IMR-90 (cell line): ENCODE results near the gene OPA3. TPM values are rescaled to one million over a fixed set of nuclear protein-coding genes. Genes with fewer than 3 reads are reported as not detected.

ENCODE experiments used
- ATAC-seq: fragments of 200-7000 bp; cut with Tn5 transposase; 2 replicates; pipeline ENCODE4 v1.9.1; 2020; ENCODE audit warnings: low read depth, mild to moderate bottlenecking, moderate library complexity
- BruUV-seq: library from RNA; stranded (reverse); fragments of 400-500 nt; replicated peaks from 2 replicates; lab custom pipeline; 2021; lab: Mats Ljungman, UMichigan
- CTCF ChIA-PET: fragments of 300-600 bp; formaldehyde crosslinking; extraction: SDS; loops from one replicate; lab custom pipeline; 2021; ENCODE audit warnings: antibody characterized with exemption; lab: Yijun Ruan, JAX
- POLR2A ChIA-PET: fragments of 300-600 bp; sonication (Branson Sonifier 250); formaldehyde crosslinking; loops from one replicate; lab custom pipeline; 2022; ENCODE audit warnings: antibody characterized with exemption; ENCODE audit not compliant: unreplicated experiment; lab: Charles Lee
- DNase-seq: peaks from one replicate; pipeline ENCODE4 v3.0.0; 2013
- H2AFZ ChIP-seq: replicated peaks from 2 replicates; pipeline ENCODE3; 2013; ENCODE audit warnings: low read length, mild to moderate bottlenecking; ENCODE audit not compliant: poor library complexity
- H2AK5ac ChIP-seq: 2 replicates; pipeline ENCODE4 v1.6.1; 2013; ENCODE audit warnings: low read depth, low read length, inconsistent platforms
- H2AK9ac ChIP-seq: replicated peaks from 2 replicates; pipeline ENCODE3; 2013; ENCODE audit warnings: mild to moderate bottlenecking, low read depth, low read length, moderate library complexity; ENCODE audit not compliant: poor library complexity
- H2BK120ac ChIP-seq: 2 replicates; pipeline ENCODE4 v1.6.1; 2013; ENCODE audit warnings: low read depth, low read length, inconsistent platforms
- H2BK15ac ChIP-seq: 3 replicates; pipeline ENCODE4 v1.6.1; 2013; ENCODE audit warnings: low read depth, low read length, inconsistent platforms
- H2BK20ac ChIP-seq: 2 replicates; pipeline ENCODE4 v1.6.1; 2013; ENCODE audit warnings: low read depth, mild to moderate bottlenecking, inconsistent platforms, low read length, moderate library complexity
- H2BK5ac ChIP-seq: 2 replicates; pipeline ENCODE4 v1.6.1; 2013; ENCODE audit warnings: mild to moderate bottlenecking, low read depth, low read length, inconsistent platforms; ENCODE audit not compliant: poor library complexity, severe bottlenecking
- H3K14ac ChIP-seq: replicated peaks from 2 replicates; pipeline ENCODE4 v1.6.1; 2013; ENCODE audit warnings: low read depth, low read length, inconsistent platforms
- H3K18ac ChIP-seq: 2 replicates; pipeline ENCODE4 v1.6.1; 2013; ENCODE audit warnings: low read depth, low read length, control low read depth
- H3K23ac ChIP-seq: 2 replicates; pipeline ENCODE4 v1.6.1; 2013; ENCODE audit warnings: low read depth, low read length, inconsistent platforms
- H3K27ac ChIP-seq: 2 replicates; pipeline ENCODE4 v1.5.1; 2013; ENCODE audit warnings: mild to moderate bottlenecking, control low read depth, low read length; ENCODE audit not compliant: insufficient read depth
- H3K27me3 ChIP-seq: 2 replicates; pipeline ENCODE4 v1.6.1; 2013; ENCODE audit warnings: low read length; ENCODE audit not compliant: control insufficient read depth, insufficient read depth
- H3K36me3 ChIP-seq: 2 replicates; pipeline ENCODE4 v1.6.1; 2013; ENCODE audit warnings: low read length, mixed read lengths; ENCODE audit not compliant: control insufficient read depth, insufficient read depth
- H3K4ac ChIP-seq: 2 replicates; pipeline ENCODE4 v1.6.1; 2013; ENCODE audit warnings: low read depth, low read length, inconsistent platforms
- H3K4me1 ChIP-seq: 2 replicates; pipeline ENCODE4 v1.6.1; 2013; ENCODE audit warnings: low read length, mixed read lengths; ENCODE audit not compliant: control insufficient read depth, insufficient read depth
- H3K4me2 ChIP-seq: 2 replicates; pipeline ENCODE4 v1.6.1; 2013; ENCODE audit warnings: low read depth, mild to moderate bottlenecking, control low read depth, low read length, moderate library complexity
- H3K4me3 ChIP-seq: 2 replicates; pipeline ENCODE4 v1.5.1; 2013; ENCODE audit warnings: low read depth, mild to moderate bottlenecking, control low read depth, low read length, moderate library complexity; ENCODE audit not compliant: insufficient read depth
- H3K56ac ChIP-seq: 2 replicates; pipeline ENCODE4 v1.6.1; 2013; ENCODE audit warnings: low read length, inconsistent platforms; ENCODE audit not compliant: insufficient read depth; ENCODE audit errors: extremely low read depth
- H3K79me1 ChIP-seq, 2 experiments: 2 replicates each; pipeline ENCODE4 v1.6.1; 2013; ENCODE audit warnings: low read length in 2 of 2, inconsistent platforms in 1 of 2, low read depth in 1 of 2
- H3K9ac ChIP-seq: 2 replicates; pipeline ENCODE4 v1.6.1; 2013; ENCODE audit warnings: low read depth, low read length, control low read depth
- H3K9me1 ChIP-seq: 2 replicates; pipeline ENCODE4 v1.6.1; 2013; ENCODE audit warnings: low read length, inconsistent platforms; ENCODE audit not compliant: insufficient read depth
- H3K9me3 ChIP-seq: 2 replicates; pipeline ENCODE4 v1.6.1; 2013; ENCODE audit warnings: low read length; ENCODE audit not compliant: control insufficient read depth, insufficient read depth
- H4K20me1 ChIP-seq: 2 replicates; pipeline ENCODE4 v1.6.1; 2013; ENCODE audit warnings: low read length, inconsistent platforms; ENCODE audit not compliant: insufficient read depth
- H4K5ac ChIP-seq: 2 replicates; pipeline ENCODE4 v1.6.1; 2013; ENCODE audit warnings: mild to moderate bottlenecking, low read depth, low read length, control low read depth
- H4K8ac ChIP-seq, 2 experiments: 2 replicates each; pipeline ENCODE4 v1.6.1; 2013; ENCODE audit warnings: low read depth in 2 of 2, low read length in 2 of 2, control low read depth in 1 of 2, inconsistent platforms in 1 of 2
- H4K91ac ChIP-seq: 2 replicates; pipeline ENCODE4 v1.6.1; 2013; ENCODE audit warnings: low read depth, low read length, inconsistent platforms; ENCODE audit not compliant: insufficient read depth
- BHLHE40 ChIP-seq: fragments of 150-350 bp; IDR thresholded peaks from 2 replicates; pipeline ENCODE4 v1.6.1; 2016; ENCODE audit warnings: mild to moderate bottlenecking, low read depth, low read length
- CEBPB ChIP-seq: IDR thresholded peaks from 2 replicates; pipeline ENCODE4 v1.6.1; 2012; ENCODE audit warnings: low read depth, low read length, improper control_type of control experiment
- CHD1 ChIP-seq: IDR thresholded peaks from 2 replicates; pipeline ENCODE4 v1.6.1; 2012; ENCODE audit warnings: low read depth, low read length, improper control_type of control experiment
- CTCF ChIP-seq: conservative IDR thresholded peaks from 2 replicates; pipeline ENCODE4 v1.5.1; 2012; ENCODE audit warnings: mild to moderate bottlenecking, low read depth, low read length, improper control_type of control experiment
- ELK1 ChIP-seq: fragments of 150-350 bp; IDR thresholded peaks from 2 replicates; pipeline ENCODE4 v1.6.1; 2016; ENCODE audit warnings: low read depth, mild to moderate bottlenecking, low read length, moderate library complexity, borderline replicate concordance
- FOS ChIP-seq: fragments of 150-350 bp; IDR thresholded peaks from 2 replicates; pipeline ENCODE4 v1.6.1; 2016; ENCODE audit warnings: low read depth, low read length
- MAFK ChIP-seq: IDR thresholded peaks from 2 replicates; pipeline ENCODE4 v1.6.1; 2012; ENCODE audit warnings: low read depth, low read length, improper control_type of control experiment
- MAZ ChIP-seq: IDR thresholded peaks from 2 replicates; pipeline ENCODE4 v1.6.1; 2012; ENCODE audit warnings: low read depth, mild to moderate bottlenecking, low read length, improper control_type of control experiment, moderate library complexity, borderline replicate concordance
- MXI1 ChIP-seq: IDR thresholded peaks from 2 replicates; pipeline ENCODE4 v1.6.1; 2012; ENCODE audit warnings: low read depth, mild to moderate bottlenecking, low read length, moderate library complexity, borderline replicate concordance
- NFE2L2 ChIP-seq: fragments of 150-350 bp; IDR thresholded peaks from 2 replicates; pipeline ENCODE4 v1.6.1; 2016; ENCODE audit warnings: low read depth, mild to moderate bottlenecking, low read length
- POLR2A ChIP-seq: IDR thresholded peaks from 2 replicates; pipeline ENCODE4 v1.6.1; 2012; ENCODE audit warnings: mild to moderate bottlenecking, low read depth, low read length
- RAD21 ChIP-seq: IDR thresholded peaks from 2 replicates; pipeline ENCODE4 v1.6.1; 2012; ENCODE audit warnings: low read length, improper control_type of control experiment
- RCOR1 ChIP-seq: IDR thresholded peaks from 2 replicates; pipeline ENCODE4 v1.6.1; 2012; ENCODE audit warnings: mild to moderate bottlenecking, low read length, improper control_type of control experiment; ENCODE audit not compliant: insufficient replicate concordance
- RFX5 ChIP-seq: IDR thresholded peaks from 2 replicates; pipeline ENCODE4 v1.8.0; 2012; ENCODE audit warnings: low read depth, mild to moderate bottlenecking, low read length, moderate library complexity
- SMC3 ChIP-seq: fragments of 150-350 bp; IDR thresholded peaks from 2 replicates; pipeline ENCODE4 v1.6.1; 2016; ENCODE audit warnings: low read depth, mild to moderate bottlenecking, antibody characterized with exemption, low read length, moderate library complexity
- WGBS, 2 experiments: methylation state at CpG; one replicate each; pipeline versions ENCODE4 v1.1.5 to v1.1.7; 2013; ENCODE audit warnings: missing lambda C conversion rate in 2 of 2; ENCODE audit not compliant: insufficient read length in 1 of 2; ENCODE audit errors: extremely low coverage in 2 of 2; 5-methylcytosine and 5-hydroxymethylcytosine counted together
- dilution Hi-C: fragments of 300-500 bp; cut with HindIII; formaldehyde crosslinking; loops from one replicate; pipeline ENCODE4 v1.14.3; 2018; ENCODE audit warnings: low sequenced_read_pairs; ENCODE audit not compliant: unreplicated experiment
- in situ Hi-C: fragments of 300-500 bp; cut with MboI; formaldehyde crosslinking; loops from 3 replicates; pipeline ENCODE4 v1.14.3; 2019; ENCODE audit warnings: low sequenced_read_pairs, inconsistent platforms, mixed read lengths
- intact Hi-C: fragments of 100-400 bp; cut with micrococcal nuclease; formaldehyde crosslinking; loops from 2 replicates; pipeline ENCODE4 v1.10.0; 2022
- polyA plus RNA-seq, 3 experiments: library from polyadenylated mRNA; depleted of rRNA; stranded (reverse); fragments of >200 nt; gene quantifications; 2 replicates each; pipeline ENCODE4 v1.2.3, GENCODE V29; 2012; ENCODE audit warnings: low replicate concordance in 1 of 3
- total RNA-seq: library from RNA; depleted of rRNA; stranded (reverse); fragments of >200 nt; gene quantifications from 2 replicates; pipeline ENCODE4 v1.2.3, GENCODE V29; 2012
- TF ChIP-seq, protein P1 (sequence below): fragments of 150-350 bp; IDR thresholded peaks from 2 replicates; pipeline ENCODE4 v1.6.1; 2017; ENCODE audit warnings: mild to moderate bottlenecking, antibody characterized with exemption, low read length, low read depth

Gene OPA3
- total and polyA plus RNA-seq, 2 of the 4 experiments (the other 2 are of a cell fraction), result 5.2 to 9.6 TPM

- Histone ChIP-seq H2BK15ac (no peak overlapping the region), H3K4ac (no peak overlapping the region), H3K27ac (no peak overlapping the region), H2AFZ (no peak overlapping the region), H3K18ac (no peak overlapping the region), H3K23ac (no peak overlapping the region), H3K9me1 (0 out of 2 replicates have a peak, but pooled peaks cover 1% of the 10 kb centered on the region), H3K9me3 (no peaks in the 10 kb centered on the region), H3K4me1 (no peaks in the 10 kb centered on the region), H3K27me3 (peaks cover 24% of the 10 kb centered on the region), H3K9ac (no peak overlapping the region), H2AK9ac (no peak overlapping the region), H3K56ac (no peak overlapping the region), H2BK20ac (no peak overlapping the region), H4K20me1 (no peaks in the 10 kb centered on the region; the same call in 1 of the 2 replicates), H4K91ac (no peak overlapping the region), H3K14ac (no peak overlapping the region), H3K4me2 (no peak overlapping the region), H3K36me3 (no peaks in the 10 kb centered on the region), H2BK120ac (no peak overlapping the region), H3K4me3 (no peak overlapping the region), H3K79me1 (no peaks in the 10 kb centered on the region), H2AK5ac (no peak overlapping the region), H4K5ac (no peak overlapping the region), H2BK5ac (no peak overlapping the region), H4K8ac (no peak overlapping the region)
- ATAC-seq (no peak), DNase-seq (no peak)
- intact Hi-C loops (no loop called here), dilution Hi-C loops (no loop called here), in situ Hi-C loops (no loop called here)
- CTCF ChIA-PET, result no interaction called here
- WGBS, 2 experiments, result no CpG with 5 or more reads among the region's 1 CpG
- no TSS peak for BruUV-seq
- no peak for TF ChIP-seq BHLHE40
- TF ChIP-seq CHD1, result no peak
- TF ChIP-seq SMC3, result no peak
- no peak for TF ChIP-seq NFE2L2
- TF ChIP-seq FOS, result no peak
- TF ChIP-seq, protein P1, sequence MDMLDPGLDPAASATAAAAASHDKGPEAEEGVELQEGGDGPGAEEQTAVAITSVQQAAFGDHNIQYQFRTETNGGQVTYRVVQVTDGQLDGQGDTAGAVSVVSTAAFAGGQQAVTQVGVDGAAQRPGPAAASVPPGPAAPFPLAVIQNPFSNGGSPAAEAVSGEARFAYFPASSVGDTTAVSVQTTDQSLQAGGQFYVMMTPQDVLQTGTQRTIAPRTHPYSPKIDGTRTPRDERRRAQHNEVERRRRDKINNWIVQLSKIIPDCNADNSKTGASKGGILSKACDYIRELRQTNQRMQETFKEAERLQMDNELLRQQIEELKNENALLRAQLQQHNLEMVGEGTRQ, result no peak
- no peak for TF ChIP-seq ELK1
- no peak for TF ChIP-seq RAD21
- TF ChIP-seq CTCF, result no peak
- no peak for TF ChIP-seq MXI1
- no peak for TF ChIP-seq MAZ
- TF ChIP-seq POLR2A, result no peak
- TF ChIP-seq RFX5, result no peak
- TF ChIP-seq CEBPB, result no peak
- no peak for TF ChIP-seq MAFK
- TF ChIP-seq RCOR1, result no peak
- POLR2A ChIA-PET, result no interaction called here
Observed at GRCh38 chr19:45593520-45593919, 8.9 kb upstream of the OPA3 start.
